ENCODE data around the gene CSF1.

CSF1 gene

GRCh38 chr1:109935451-109935900, 24.8 kb downstream of the CSF1 start:
- TF ChIP-seq CTCF (IDR thresholded peaks at IDR 0.05; ENCODE audit: low read depth, low read length) = no peak
- no peak for DNase-seq (ENCODE audit: extremely low read depth, low read depth)

GRCh38 chr1:109937738-109938137, 27.1 kb downstream of the CSF1 start:
- DNase-seq (ENCODE audit: extremely low read depth, low read depth) = no peak
- TF ChIP-seq CTCF (IDR thresholded peaks at IDR 0.05; ENCODE audit: low read depth, low read length) = no peak

GRCh38 chr1:109938556-109938955, 27.9 kb downstream of the CSF1 start:
- no peak for DNase-seq (ENCODE audit: extremely low read depth, low read depth)
- no peak for TF ChIP-seq CTCF (IDR thresholded peaks at IDR 0.05; ENCODE audit: low read depth, low read length)

- no peak for DNase-seq (ENCODE audit: extremely low read depth, low read depth)
- no peak for TF ChIP-seq CTCF (IDR thresholded peaks at IDR 0.05; ENCODE audit: low read depth, low read length)
These were observed 31.8 kb downstream of the CSF1 start for GRCh38 chr1:109942434-109942833.

- no peak for DNase-seq (ENCODE audit: extremely low read depth, low read depth)
- TF ChIP-seq CTCF (IDR thresholded peaks at IDR 0.05; ENCODE audit: low read depth, low read length) = no peak
These were observed 33.9 kb downstream of the CSF1 start for GRCh38 chr1:109944541-109944940.

- no peak for DNase-seq (ENCODE audit: extremely low read depth, low read depth)
- TF ChIP-seq CTCF (IDR thresholded peaks at IDR 0.05; ENCODE audit: low read depth, low read length) = no peak
These were observed 35.9 kb downstream of the CSF1 start for GRCh38 chr1:109946511-109946910.

- no peak for DNase-seq (ENCODE audit: extremely low read depth, low read depth)
- TF ChIP-seq CTCF (IDR thresholded peaks at IDR 0.05; ENCODE audit: low read depth, low read length) = no peak
These were observed 37.1 kb downstream of the CSF1 start for GRCh38 chr1:109947582-109948284.

Measured in AG09319 (cell line).